Thyroid gland (tissue), 4 donors: ENCODE measurements around the gene DAZAP2. TPM values are rescaled to one million over a fixed set of nuclear protein-coding genes. Genes with fewer than 3 reads are reported as not detected.

Experiments
- DNase-seq, 2 donors: peaks; one replicate each; pipeline ENCODE4 v3.0.0-alpha.2; 2019
- H3K27ac ChIP-seq, 3 donors: fragments of 200-600 bp; sonication (generic); 1 replicate in 2 of 3; 2 replicates in 1 of 3; pipeline ENCODE4 v1.5.1; 2016 to 2019; ENCODE audit warnings: mild to moderate bottlenecking in 1 of 3, moderate library complexity in 1 of 3
- H3K27me3 ChIP-seq: fragments of 200-600 bp; sonication (generic); one replicate; pipeline ENCODE4 v1.5.1; 2019
- H3K36me3 ChIP-seq, 2 donors: fragments of 200-600 bp; sonication (generic); one replicate each; pipeline ENCODE4 v1.5.1; 2016 to 2019
- H3K4me1 ChIP-seq, 2 donors: fragments of 200-600 bp; sonication (generic); one replicate each; pipeline ENCODE4 v1.5.1; 2017 to 2019
- H3K4me3 ChIP-seq, 3 donors: fragments of 200-600 bp; sonication (generic); replicated peaks in 1 of 3; 1 replicate in 2 of 3; 2 replicates in 1 of 3; pipeline ENCODE4 v1.5.1; 2016; ENCODE audit warnings: mild to moderate bottlenecking in 1 of 3
- H3K9me3 ChIP-seq: fragments of 200-600 bp; sonication (generic); one replicate; pipeline ENCODE4 v1.5.1; 2017
- CTCF ChIP-seq, 6 experiments: fragments of 200-600 bp in 3 of 6; fragments of 450-650 bp in 3 of 6; sonication (generic) in 3 of 6; IDR thresholded peaks; one replicate each; pipeline ENCODE4 v1.5.1; 2016 to 2019; ENCODE audit warnings: antibody characterized with exemption in 6 of 6, mild to moderate bottlenecking in 2 of 6, inconsistent platforms in 1 of 6, moderate library complexity in 1 of 6
- POLR2A ChIP-seq, 2 donors: fragments of 450-650 bp; IDR thresholded peaks; one replicate each; pipeline ENCODE4 v1.6.1; 2017; ENCODE audit warnings: antibody characterized with exemption in 2 of 2, mild to moderate bottlenecking in 2 of 2, moderate library complexity in 1 of 2
- WGBS, 2 donors: methylation state at CpG; one replicate each; pipeline ENCODE4 v1.1.5; 2017; 5-methylcytosine and 5-hydroxymethylcytosine counted together
- intact Hi-C: fragments of 100-400 bp; cut with DNase I; formaldehyde crosslinking; loops from one replicate; pipeline ENCODE4 v1.15.1; 2023
- total RNA-seq, 4 donors: library from RNA; depleted of rRNA; stranded (reverse); fragments of >200 nt; gene quantifications; one replicate each; pipeline ENCODE4 v1.2.3, GENCODE V29; 2016

The DAZAP2 gene
- total RNA-seq, 4 donors from 2014 or later, result 238 to 452 (median 323) TPM

GRCh38 chr12:51192284-51192671 is 46.3 kb upstream of the DAZAP2 start:
- intact Hi-C loops, result no loop called here
- H3K4me1 ChIP-seq, result peaks cover 32 to 34% of the 10 kb centered on the region in 2 donors
- H3K9me3 ChIP-seq, result no peaks in the 10 kb centered on the region
- H3K27ac ChIP-seq, result peak overlapping the region; percentile 39 to 77 (median 72)
- WGBS, 2 donors, result 72 to 79% methylated on average over 5 of the region's 5 CpGs
- H3K4me3 ChIP-seq, result no peak overlapping the region
- no peak for TF ChIP-seq POLR2A (IDR thresholded peaks at IDR 0.05)
- TF ChIP-seq CTCF (IDR thresholded peaks at IDR 0.05), result peak in 2 of 6 experiments; percentile 10 to 20
- peak; percentile 49 to 50 for DNase-seq
- H3K27me3 ChIP-seq, result no peaks in the 10 kb centered on the region
- no peaks in the 10 kb centered on the region for H3K36me3 ChIP-seq

- H3K4me1 ChIP-seq, result peaks cover 25% of the 10 kb centered on the region in 2 donors
- no peak for DNase-seq
- intact Hi-C loops, result no loop called here
- no peaks in the 10 kb centered on the region for H3K27me3 ChIP-seq
- no peaks in the 10 kb centered on the region for H3K9me3 ChIP-seq
- 83 to 100% methylated on average over 1 to 2 of the region's 7 CpGs for WGBS, 2 donors
- no peaks in the 10 kb centered on the region for H3K36me3 ChIP-seq
- H3K4me3 ChIP-seq, result no peak overlapping the region
- H3K27ac ChIP-seq, result no peak overlapping the region
- TF ChIP-seq POLR2A (IDR thresholded peaks at IDR 0.05) (no peak), CTCF (IDR thresholded peaks at IDR 0.05) (no peak)
Measured at GRCh38 chr12:51195841-51196240, 42.8 kb upstream of the DAZAP2 start.

GRCh38 chr12:51196547-51196946 is 42.1 kb upstream of the DAZAP2 start:
- Histone ChIP-seq H3K9me3 (no peaks in the 10 kb centered on the region), H3K27me3 (no peaks in the 10 kb centered on the region), H3K4me1 (peaks cover 18% of the 10 kb centered on the region in 2 donors), H3K27ac (no peak overlapping the region), H3K4me3 (no peak overlapping the region), H3K36me3 (no peaks in the 10 kb centered on the region)
- 92 to 93% methylated on average over 9 of the region's 9 CpGs for WGBS, 2 donors
- TF ChIP-seq POLR2A (IDR thresholded peaks at IDR 0.05) (no peak), CTCF (IDR thresholded peaks at IDR 0.05) (no peak)
- intact Hi-C loops, result no loop called here
- no peak for DNase-seq

GRCh38 chr12:51197736-51198567 is 40.7 kb upstream of the DAZAP2 start:
- Histone ChIP-seq H3K27ac (peak overlapping the region in 1 of 3 donors; percentile 4), H3K9me3 (no peaks in the 10 kb centered on the region), H3K4me1 (peaks cover 7% of the 10 kb centered on the region in 2 donors), H3K4me3 (no peak overlapping the region), H3K27me3 (no peaks in the 10 kb centered on the region), H3K36me3 (no peaks in the 10 kb centered on the region)
- TF ChIP-seq CTCF (IDR thresholded peaks at IDR 0.05), result no peak
- no peak for TF ChIP-seq POLR2A (IDR thresholded peaks at IDR 0.05)
- no peak for DNase-seq
- intact Hi-C loops, result no loop called here
- 90 to 95% methylated on average over 8 to 35 of the region's 38 CpGs for whole genome bisulfite sequencing, 2 donors
